HEK293 (cell line): ENCODE data around the gene COA8.

ENCODE experiments used
- CTCF ChIA-PET: fragments of 350-600 bp; formaldehyde crosslinking; extraction: SDS; loops from one replicate; lab custom pipeline; 2021; ENCODE audit warnings: antibody characterized with exemption; lab: Yijun Ruan, JAX
- POLR2A ChIA-PET: fragments of 300-600 bp; formaldehyde crosslinking; extraction: SDS; loops from one replicate; lab custom pipeline; 2020; ENCODE audit warnings: antibody characterized with exemption, inconsistent platforms; lab: Yijun Ruan, JAX
- H3K27ac ChIP-seq: fragments of 200-500 bp; sonication (Bioruptor generic); 2 replicates; pipeline ENCODE4 v1.5.1; 2014; ENCODE audit warnings: low read depth, low read length, control low read depth, inconsistent platforms; ENCODE audit errors: extremely low read depth
- H3K36me3 ChIP-seq, 2 experiments: fragments of 200-500 bp in 1 of 2; sonication (Bioruptor generic) in 1 of 2; 1 replicate in 1 of 2; 2 replicates in 1 of 2; pipeline ENCODE4 v1.5.1; 2014 to 2017; ENCODE audit warnings: inconsistent platforms in 2 of 2, low read length in 2 of 2; ENCODE audit not compliant: control insufficient read depth in 2 of 2, insufficient read depth in 1 of 2
- H3K4me1 ChIP-seq: fragments of 200-500 bp; sonication (Bioruptor generic); 2 replicates; pipeline ENCODE4 v1.5.1; 2014; ENCODE audit warnings: mild to moderate bottlenecking, low read length, inconsistent platforms; ENCODE audit not compliant: control insufficient read depth, insufficient read depth
- H3K4me3 ChIP-seq: 2 replicates; pipeline ENCODE4 v1.5.1; 2011; ENCODE audit warnings: low read depth, mild to moderate bottlenecking, control low read depth, low read length, moderate library complexity
- H3K9me3 ChIP-seq: fragments of 200-500 bp; sonication (Bioruptor generic); 2 replicates; pipeline ENCODE4 v1.5.1; 2014; ENCODE audit warnings: low read depth, low read length, inconsistent platforms; ENCODE audit not compliant: control insufficient read depth, insufficient read depth
- HOXA7 ChIP-seq: sonication (generic); formaldehyde crosslinking; IDR thresholded peaks from 2 replicates; pipeline ENCODE4 v1.8.1; 2022; ENCODE audit warnings: missing genetic modification reagents, borderline replicate concordance
- PRDM10 ChIP-seq: fragments of 450-650 bp; formaldehyde crosslinking; IDR thresholded peaks from 2 replicates; pipeline ENCODE4 v1.5.1; 2016; ENCODE audit warnings: missing biosample characterization, missing genetic modification characterization
- REST ChIP-seq: fragments of 450-650 bp; formaldehyde crosslinking; IDR thresholded peaks from 2 replicates; pipeline ENCODE4 v1.5.1; 2016; ENCODE audit warnings: missing biosample characterization, missing genetic modification characterization
- SP2 ChIP-seq: fragments of 450-650 bp; formaldehyde crosslinking; IDR thresholded peaks from 2 replicates; pipeline ENCODE4 v1.5.1; 2016; ENCODE audit warnings: missing biosample characterization, missing genetic modification characterization
- SP7 ChIP-seq: fragments of 450-650 bp; formaldehyde crosslinking; IDR thresholded peaks from 2 replicates; pipeline ENCODE4 v1.5.1; 2016; ENCODE audit warnings: missing biosample characterization, missing genetic modification characterization
- YY1 ChIP-seq: fragments of 450-650 bp; formaldehyde crosslinking; IDR thresholded peaks from 2 replicates; pipeline ENCODE4 v1.5.1; 2018; ENCODE audit warnings: missing biosample characterization, missing genetic modification characterization
- ZFP37 ChIP-seq: fragments of 450-650 bp; formaldehyde crosslinking; IDR thresholded peaks from 2 replicates; pipeline ENCODE4 v1.5.1; 2016; ENCODE audit warnings: missing biosample characterization, missing genetic modification characterization
- ZNF121 ChIP-seq: fragments of 450-650 bp; formaldehyde crosslinking; IDR thresholded peaks from 2 replicates; pipeline ENCODE4 v1.5.1; 2016; ENCODE audit warnings: missing biosample characterization, missing genetic modification characterization
- ZNF157 ChIP-seq: fragments of 450-650 bp; formaldehyde crosslinking; IDR thresholded peaks from 2 replicates; pipeline ENCODE4 v1.5.1; 2016; ENCODE audit warnings: missing biosample characterization, missing genetic modification characterization
- ZNF169 ChIP-seq: fragments of 450-650 bp; formaldehyde crosslinking; IDR thresholded peaks from 2 replicates; pipeline ENCODE4 v1.5.1; 2016; ENCODE audit warnings: missing biosample characterization, missing genetic modification characterization
- ZNF280C ChIP-seq: fragments of 450-650 bp; formaldehyde crosslinking; IDR thresholded peaks from 2 replicates; pipeline ENCODE4 v1.5.1; 2016; ENCODE audit warnings: missing biosample characterization, missing genetic modification characterization
- ZNF311 ChIP-seq: fragments of 450-650 bp; formaldehyde crosslinking; IDR thresholded peaks from 2 replicates; pipeline ENCODE4 v1.5.1; 2017; ENCODE audit warnings: missing biosample characterization, missing genetic modification characterization, borderline replicate concordance
- ZNF391 ChIP-seq: fragments of 450-650 bp; formaldehyde crosslinking; IDR thresholded peaks from 2 replicates; pipeline ENCODE4 v1.5.1; 2016; ENCODE audit warnings: low read depth, missing biosample characterization, missing genetic modification characterization, borderline replicate concordance
- ZNF404 ChIP-seq: fragments of 450-650 bp; formaldehyde crosslinking; IDR thresholded peaks from 2 replicates; pipeline ENCODE4 v1.5.1; 2017; ENCODE audit warnings: missing biosample characterization, missing genetic modification characterization
- ZNF621 ChIP-seq: fragments of 450-650 bp; formaldehyde crosslinking; IDR thresholded peaks from 2 replicates; pipeline ENCODE4 v1.5.1; 2017; ENCODE audit warnings: missing biosample characterization, missing genetic modification characterization
- ZNF626 ChIP-seq: fragments of 450-650 bp; sonication (Bioruptor Pico); formaldehyde crosslinking; IDR thresholded peaks from 2 replicates; pipeline ENCODE4 v1.5.1; 2018; ENCODE audit warnings: missing biosample characterization, missing genetic modification characterization, inconsistent platforms
- ZNF639 ChIP-seq: fragments of 450-650 bp; formaldehyde crosslinking; IDR thresholded peaks from 2 replicates; pipeline ENCODE4 v1.5.1; 2016; ENCODE audit warnings: missing biosample characterization, missing genetic modification characterization
- ZNF664 ChIP-seq: fragments of 450-650 bp; formaldehyde crosslinking; IDR thresholded peaks from 2 replicates; pipeline ENCODE4 v1.5.1; 2016; ENCODE audit warnings: missing biosample characterization, missing genetic modification characterization
- ZNF837 ChIP-seq: fragments of 450-650 bp; formaldehyde crosslinking; IDR thresholded peaks from 2 replicates; pipeline ENCODE4 v1.5.1; 2016; ENCODE audit warnings: missing biosample characterization, missing genetic modification characterization
- ZSCAN4 ChIP-seq: fragments of 450-650 bp; formaldehyde crosslinking; IDR thresholded peaks from 2 replicates; pipeline ENCODE4 v1.5.1; 2017; ENCODE audit warnings: missing biosample characterization, missing genetic modification characterization
- ZXDB ChIP-seq: fragments of 450-650 bp; formaldehyde crosslinking; IDR thresholded peaks from 2 replicates; pipeline ENCODE4 v1.5.1; 2016; ENCODE audit warnings: missing biosample characterization, missing genetic modification characterization

COA8 gene

GRCh38 chr14:103544388-103545218, 18.2 kb upstream of the COA8 start (continued):
- TF ChIP-seq REST (tag by site-specific recombination) (no peak), ZNF157 (tag by site-specific recombination) (no peak), ZNF391 (no peak), ZNF626 (tag by site-specific recombination) (no peak), ZNF280C (no peak), SP7 (tag by site-specific recombination) (no peak), ZSCAN4 (peak; percentile 56; the same call in 1 of the 2 replicates), ZFP37 (tag by site-specific recombination) (no peak), ZNF837 (tag by site-specific recombination) (no peak), HOXA7 (CRISPR knock-in tag) (no peak), ZNF664 (tag by site-specific recombination) (no peak), SP2 (tag by site-specific recombination) (no peak), YY1 (tag by site-specific recombination) (no peak)

- H3K4me1 ChIP-seq = 0 out of 2 replicates have a peak, but pooled peaks cover 3% of the 10 kb centered on the region
- TF ChIP-seq ZNF621 (tag by site-specific recombination) (no peak), ZNF169 (tag by site-specific recombination) (no peak), ZNF404 (no peak), ZXDB (tag by site-specific recombination) (no peak), ZNF311 (no peak), PRDM10 (no peak), ZNF121 (no peak), ZNF639 (tag by site-specific recombination) (no peak), SP2 (tag by site-specific recombination) (no peak)
- no peak overlapping the region for H3K4me3 ChIP-seq
- ChIA-PET CTCF (interaction anchor here (0.6 to 6.0 kb wide), 11 partner anchors 9 to 585 kb away, joined by 3 to 48 read pairs (median 4); no protein-coding TSS in a partner anchor), POLR2A (interaction anchor here (1.2 to 2.4 kb wide), 2 partner anchors 23 to 27 kb away, joined by 5 to 12 read pairs; partner anchors contain the start of gene CKB)
- no peaks in the 10 kb centered on the region for H3K9me3 ChIP-seq
- no peaks in the 10 kb centered on the region for H3K36me3 ChIP-seq
- H3K27ac ChIP-seq = no peak overlapping the region
Measured at GRCh38 chr14:103545219-103545914, 17.4 kb upstream of the COA8 start.
